Stimulated activated CD8-positive, alpha-beta memory T cell treated with anti-CD3 and anti-CD28 coated beads, Interleukin-15, amount 100 ng/mL, for 24 hours (primary cell): ENCODE results near the gene GALR1.
"Not testable (repeated sequence)": the region's sequence is repeated elsewhere in the genome, so short reads cannot be mapped to it uniquely, and the experiment has no call there.

Experiments
- DNase-seq: peaks from one replicate; pipeline ENCODE4 v3.0.0-alpha.2; 2020; ENCODE audit warnings: low read depth

Gene GALR1, protein sequence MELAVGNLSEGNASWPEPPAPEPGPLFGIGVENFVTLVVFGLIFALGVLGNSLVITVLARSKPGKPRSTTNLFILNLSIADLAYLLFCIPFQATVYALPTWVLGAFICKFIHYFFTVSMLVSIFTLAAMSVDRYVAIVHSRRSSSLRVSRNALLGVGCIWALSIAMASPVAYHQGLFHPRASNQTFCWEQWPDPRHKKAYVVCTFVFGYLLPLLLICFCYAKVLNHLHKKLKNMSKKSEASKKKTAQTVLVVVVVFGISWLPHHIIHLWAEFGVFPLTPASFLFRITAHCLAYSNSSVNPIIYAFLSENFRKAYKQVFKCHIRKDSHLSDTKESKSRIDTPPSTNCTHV

DNA sequence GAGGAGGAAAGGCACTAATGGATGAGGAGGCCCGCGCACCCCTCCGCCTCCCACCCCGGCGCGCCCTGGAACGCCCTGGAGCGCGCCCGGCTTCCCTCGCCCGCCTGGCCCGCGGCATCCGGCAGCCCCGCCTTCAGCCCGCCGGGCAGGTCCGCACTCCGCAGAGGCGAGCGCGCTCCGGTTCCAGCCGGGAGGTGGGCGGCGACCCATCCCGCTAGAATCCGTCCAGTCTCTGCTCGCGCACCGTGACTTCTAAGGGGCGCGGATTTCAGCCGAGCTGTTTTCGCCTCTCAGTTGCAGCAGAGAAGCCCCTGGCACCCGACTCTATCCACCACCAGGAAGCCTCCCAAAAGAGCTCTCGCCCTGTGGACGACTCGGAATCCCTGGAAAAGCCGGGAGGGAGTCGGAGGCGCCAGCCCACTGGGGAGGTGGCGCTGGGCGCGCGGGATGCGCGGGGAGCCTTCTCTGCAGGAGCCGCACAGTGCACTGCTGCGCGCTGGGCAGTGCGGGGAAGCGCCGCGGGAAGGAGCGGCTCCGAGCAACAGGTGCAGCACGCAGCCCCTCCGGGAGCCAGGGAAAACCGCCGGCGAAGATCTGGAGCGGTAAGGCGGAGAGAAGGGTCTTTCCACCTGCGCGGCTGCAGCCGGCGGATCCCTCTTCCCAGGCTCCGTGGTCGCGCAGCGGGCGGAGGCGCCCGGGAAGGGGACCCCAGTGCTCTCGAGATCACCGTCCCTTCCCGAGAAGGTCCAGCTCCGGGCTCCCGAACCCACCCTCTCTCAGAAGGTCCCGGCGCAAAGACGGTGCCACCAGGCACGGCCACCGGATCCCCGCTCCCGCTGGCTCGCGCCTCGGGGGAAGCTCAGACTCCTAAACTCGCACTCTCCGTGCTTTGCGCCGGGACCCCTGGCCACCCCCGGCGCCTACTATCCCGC is at the start of gene GALR1:
GALR1 (plus strand) TSS at position 280 of the 932 bp plus-strand sequence. CDS start 701 bp downstream, outside the sequence.
- no peak for DNase-seq

DNA sequence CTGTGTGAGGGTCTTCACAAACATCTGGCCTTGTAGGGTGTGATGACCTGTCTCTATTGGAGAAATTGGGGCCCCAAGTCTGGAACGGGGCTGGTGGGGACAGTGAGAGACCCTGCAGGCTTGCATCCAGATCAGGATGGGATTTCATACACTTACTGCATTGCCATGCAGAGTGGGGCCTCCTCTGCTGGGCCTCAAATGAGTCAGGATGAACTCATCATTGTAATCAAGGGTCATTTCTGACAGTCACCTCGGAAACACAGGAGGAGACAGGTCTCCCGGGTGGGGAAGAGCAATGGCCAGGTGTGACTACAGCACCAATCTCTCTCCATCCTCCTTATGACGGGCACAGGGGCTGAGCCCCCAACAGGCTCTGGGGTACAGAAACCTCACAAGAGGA is 48.1 kb upstream of the GALR1 start:
- DNase-seq: no peak

DNA sequence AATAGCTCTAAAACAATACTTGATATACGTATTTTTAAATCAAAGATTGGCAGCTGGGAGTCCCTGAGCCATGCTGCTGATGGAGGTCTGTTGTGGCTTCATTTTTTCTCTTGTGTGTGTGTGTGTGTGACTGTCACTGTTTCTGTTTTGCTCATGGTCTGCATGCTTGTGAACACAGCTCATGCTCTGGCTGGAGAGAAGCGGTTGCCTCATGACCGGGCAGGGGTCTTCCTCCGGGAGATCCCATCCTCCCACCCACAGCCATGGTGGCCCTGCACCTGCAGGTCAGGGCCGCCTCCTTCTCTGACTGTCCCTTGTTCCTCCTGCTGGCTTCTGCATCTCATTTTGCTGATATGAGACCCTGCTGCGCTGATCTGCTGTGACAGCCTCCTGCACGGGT is 47.3 kb upstream of the GALR1 start:
- DNase-seq: no peak

DNA sequence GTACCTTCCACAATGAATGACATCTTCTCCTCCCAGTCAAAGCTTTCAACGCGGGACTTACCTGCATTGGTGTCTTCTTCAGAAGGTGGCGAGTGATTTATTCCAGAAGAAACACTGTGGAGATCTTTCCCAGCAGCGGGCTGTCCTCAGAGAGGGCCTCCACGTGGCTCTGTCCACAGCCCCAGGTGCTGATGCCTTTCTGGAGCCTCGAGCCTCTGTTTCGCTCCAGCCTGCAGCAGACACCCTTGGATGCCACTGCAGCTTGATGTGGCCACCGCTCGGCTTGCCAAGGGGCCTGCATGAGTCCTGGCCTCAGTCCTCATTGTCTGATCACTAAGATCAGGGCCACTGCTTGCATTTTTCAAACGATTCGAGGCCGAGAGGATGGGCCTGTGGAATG is 46.6 kb upstream of the GALR1 start:
- DNase-seq: no peak

DNA sequence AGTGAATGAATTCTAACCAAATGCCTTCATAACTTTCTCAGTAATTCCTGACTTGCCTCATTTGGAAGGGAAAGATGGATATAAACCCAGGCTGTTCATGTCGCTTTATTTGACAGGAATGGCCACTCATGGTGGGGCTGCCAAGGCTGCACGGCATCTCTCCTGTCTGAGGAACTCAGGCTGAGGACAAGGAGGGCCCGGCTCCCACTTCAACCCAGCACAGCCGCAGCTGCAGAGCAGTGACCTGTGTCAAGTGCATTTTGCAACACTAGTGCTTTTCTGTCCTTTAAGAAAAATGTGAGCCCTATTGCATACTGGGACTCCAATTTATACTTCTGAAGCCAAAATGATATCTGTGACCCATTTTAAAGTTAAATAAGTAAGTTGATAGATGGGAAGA is 45.8 kb upstream of the GALR1 start:
- DNase-seq: no peak

DNA sequence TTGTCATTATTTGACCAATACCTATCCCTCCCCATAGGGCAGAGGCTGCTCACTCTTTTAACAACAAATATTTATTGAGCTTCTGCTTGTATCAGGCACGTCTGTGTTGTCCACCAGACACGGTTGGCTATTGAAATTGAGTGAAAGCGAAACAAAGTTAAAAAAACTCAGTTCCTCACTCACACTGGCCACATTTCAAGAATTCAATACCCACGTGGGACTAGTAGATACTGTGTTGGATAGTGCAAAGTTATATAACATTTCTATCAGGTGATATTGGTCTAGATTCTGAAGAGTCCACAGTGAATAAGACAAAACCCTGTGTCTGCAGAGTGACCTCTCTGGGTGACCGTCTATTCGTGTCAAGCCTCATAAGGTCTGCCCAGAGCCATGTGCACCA is 43.9 kb upstream of the GALR1 start:
- no peak for DNase-seq

DNA sequence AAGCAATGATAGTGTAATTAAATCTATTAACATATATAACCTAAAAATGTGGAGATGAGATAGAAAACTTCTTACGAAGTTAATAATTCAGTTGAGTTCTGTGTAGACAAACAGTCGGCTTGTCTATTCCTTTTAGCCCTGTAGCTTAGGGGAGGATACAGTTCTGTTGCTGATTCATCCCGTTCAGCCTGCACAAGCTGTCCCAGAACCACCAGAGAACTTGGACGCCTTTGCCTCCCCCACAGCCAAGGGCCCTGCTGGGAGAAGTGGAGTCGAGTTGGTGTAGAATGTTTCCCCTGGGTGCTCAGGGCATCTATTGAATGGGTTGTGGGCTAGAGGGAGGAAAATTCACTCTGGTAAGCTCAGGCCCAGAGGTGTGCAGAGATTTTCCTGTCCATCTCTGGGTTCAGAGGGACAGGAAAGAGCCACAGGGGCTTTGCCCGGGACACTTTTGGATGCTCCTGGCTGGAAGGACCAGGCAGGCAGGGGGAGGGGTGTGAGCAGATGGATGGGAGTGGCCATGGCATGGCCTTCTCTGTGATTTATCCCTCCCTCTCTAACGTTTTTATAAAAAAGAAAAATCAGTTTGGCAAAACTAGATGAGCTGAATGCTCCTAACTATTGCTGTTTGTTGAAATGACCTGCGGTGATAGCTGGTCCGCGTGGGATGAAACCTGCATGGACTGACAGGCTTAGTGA is 42.8 kb upstream of the GALR1 start:
- no peak for DNase-seq

DNA sequence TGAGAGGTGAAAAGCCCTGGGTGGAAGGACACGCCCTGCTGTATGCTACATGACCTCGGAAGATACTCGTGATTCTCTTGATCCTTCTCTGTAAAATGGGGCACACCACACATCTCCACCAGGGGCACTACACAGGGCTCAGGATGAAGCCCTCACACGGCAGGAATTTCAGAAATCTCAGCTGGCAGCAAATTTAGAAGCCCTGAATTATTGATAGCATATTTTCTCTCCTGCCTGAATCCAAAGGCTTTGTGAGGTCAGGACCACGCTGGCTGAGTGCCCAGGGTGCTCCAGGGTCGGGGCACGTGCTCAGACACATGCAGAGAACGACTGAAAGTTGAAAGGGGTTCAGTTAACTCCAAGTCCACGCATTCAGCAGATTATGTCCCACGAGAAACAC is 42.1 kb upstream of the GALR1 start:
- DNase-seq: no peak

DNA sequence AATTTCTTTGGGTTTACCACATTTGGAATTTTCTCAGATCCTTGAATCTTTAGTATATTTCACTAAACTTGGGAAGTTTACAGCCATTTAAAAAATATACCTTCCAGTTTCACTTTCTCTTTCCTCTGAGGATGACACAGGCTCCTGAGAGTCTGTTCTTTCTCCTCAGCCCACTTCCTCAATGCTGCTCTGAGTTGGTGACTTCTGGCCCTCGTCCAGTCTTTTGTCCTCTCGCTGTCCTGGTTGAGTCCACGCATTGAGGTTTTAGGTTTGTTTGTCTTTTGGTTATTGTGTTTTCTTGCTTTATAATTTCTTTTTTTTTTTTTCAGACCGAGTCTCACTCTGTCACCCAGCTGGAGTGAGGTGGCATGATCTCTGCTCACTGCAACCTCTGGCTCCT is 40.7 kb upstream of the GALR1 start:
- DNase-seq: no peak

DNA sequence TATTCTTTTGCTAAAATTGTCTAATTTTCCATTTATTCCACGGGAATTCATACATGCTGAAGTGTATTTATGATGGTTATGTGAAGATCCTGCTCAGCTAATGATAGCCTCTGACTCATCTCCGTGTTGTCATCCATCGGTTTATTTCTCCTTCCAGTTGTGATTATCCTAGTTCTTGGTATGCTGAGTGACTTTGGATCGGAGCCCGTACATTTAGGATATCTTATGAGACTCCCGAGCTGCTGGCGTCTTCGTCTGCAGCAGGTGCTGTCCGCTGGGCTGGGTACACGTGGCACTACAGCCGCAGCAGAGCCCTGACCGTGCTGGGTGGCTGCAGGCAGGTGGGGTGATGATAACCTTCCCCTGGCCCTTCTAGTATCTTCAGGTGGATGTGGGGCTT is 40.1 kb upstream of the GALR1 start:
- DNase-seq: no peak

DNA sequence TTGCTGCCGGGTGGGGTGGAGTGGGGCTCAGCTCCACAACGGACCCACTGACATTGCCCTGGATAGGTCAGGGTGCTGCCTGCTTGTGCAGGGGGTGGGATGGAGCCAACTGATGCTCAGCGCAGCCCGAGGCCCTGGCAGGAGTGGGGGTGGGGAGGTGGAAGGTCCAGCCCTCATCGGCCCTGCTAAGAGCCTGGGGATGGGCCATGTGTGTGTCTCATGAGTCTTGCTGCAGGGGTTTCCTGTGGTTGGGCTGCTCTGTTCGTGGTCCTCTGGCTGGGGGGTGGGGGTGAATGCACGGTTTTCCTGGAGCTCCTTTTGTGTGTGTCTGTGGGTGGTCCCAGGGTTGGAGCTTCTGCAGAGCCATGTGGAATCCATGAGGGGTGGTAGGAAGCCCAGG is 39.4 kb upstream of the GALR1 start:
- no peak for DNase-seq

DNA sequence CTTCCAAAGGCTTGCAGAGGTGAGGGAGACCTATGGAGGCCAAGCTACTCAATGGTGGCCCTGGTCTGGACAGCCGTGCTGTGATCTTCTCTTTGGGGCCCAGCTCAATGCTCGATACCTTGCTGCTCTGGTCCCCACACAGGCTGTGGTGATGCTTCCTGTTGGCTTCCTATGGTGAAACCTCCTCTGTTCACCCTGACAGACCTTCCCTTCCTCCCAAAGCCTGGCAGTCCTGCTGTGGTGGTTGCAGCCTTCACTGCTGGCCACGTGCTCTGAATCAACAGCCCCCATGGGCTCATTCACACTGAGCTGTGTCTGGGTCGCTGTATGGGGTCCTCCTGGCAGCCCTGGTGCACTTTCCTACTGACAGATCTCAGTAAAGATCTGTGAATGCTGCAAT is 31.0 kb upstream of the GALR1 start:
- DNase-seq: no peak

DNA sequence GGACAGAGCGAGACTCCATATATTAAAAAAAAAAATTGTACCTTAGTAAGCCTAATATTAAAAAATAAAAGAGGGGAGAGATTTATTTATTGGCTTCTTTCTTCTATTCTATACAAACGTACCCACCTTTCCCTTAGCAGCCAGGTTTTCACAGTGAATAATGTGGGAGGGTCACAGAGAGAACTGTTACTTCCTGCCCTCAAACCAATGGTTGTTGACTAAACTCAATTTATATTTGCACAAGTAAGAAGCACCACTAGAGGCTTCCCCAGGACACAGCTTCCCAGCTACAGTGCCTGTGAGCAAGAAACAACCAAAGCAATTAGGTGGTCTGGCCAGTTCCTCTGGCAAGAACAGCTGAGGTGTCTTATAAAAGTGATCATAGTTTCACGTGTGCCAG is 28.9 kb upstream of the GALR1 start:
- no peak for DNase-seq

DNA sequence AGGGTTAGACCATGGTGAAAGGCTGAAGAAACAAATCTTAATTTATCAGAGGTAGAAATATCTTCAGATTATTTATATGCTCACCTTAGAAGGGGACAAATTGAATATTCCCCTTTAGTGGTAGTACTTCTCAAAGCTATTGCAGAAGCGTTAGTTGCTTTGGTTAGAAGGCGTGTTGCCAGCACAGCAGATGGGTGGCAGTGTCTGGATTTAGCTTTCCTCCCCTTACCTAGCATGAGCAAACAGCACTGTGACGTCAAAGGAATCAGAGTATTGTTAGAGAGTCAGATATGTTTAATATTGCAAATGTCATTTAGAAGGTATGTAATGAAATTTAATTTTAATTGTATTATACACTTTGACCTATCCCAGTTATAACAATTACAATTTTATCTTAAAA is 27.2 kb upstream of the GALR1 start:
- DNase-seq: no peak

DNA sequence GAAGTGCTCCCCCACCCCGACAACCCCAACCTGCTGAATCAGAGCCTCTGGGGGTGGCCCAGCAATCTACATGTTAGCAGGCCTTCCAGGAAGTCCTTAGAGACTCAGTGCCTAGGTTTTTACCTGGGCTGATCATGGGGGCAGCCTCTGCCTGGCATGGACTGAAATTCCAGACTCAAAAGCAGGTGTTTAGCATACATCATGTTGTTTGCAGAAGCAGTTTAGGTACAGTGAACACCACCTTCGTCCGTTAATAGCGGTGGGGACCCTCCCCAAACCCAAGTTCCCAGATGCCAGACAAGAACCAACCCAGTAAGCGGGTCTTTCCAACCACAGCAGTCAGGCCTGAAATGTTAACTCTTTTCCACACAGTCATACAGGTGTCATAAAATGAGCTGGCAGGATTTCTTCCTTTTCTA is 26.4 kb upstream of the GALR1 start:
- no peak for DNase-seq

DNA sequence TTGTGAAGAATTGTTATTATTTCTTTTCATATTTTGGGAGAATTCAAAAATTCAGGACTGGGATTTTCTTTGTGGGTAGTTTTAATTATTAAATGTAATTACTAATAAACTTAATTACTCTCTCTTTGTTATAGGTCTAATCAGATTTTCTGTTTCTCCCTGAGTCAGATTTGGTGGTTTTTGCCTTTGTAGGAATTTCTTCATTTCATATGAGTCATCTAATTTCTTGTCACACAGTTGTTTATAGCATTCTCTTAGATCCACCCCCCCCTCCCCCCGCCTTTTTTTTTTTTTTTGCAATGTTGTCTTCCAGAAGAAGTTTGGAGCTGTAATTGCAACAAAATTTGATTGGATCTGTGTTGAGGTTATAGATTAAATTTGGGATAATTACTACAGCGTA is 26.0 kb upstream of the GALR1 start:
- no peak for DNase-seq

DNA sequence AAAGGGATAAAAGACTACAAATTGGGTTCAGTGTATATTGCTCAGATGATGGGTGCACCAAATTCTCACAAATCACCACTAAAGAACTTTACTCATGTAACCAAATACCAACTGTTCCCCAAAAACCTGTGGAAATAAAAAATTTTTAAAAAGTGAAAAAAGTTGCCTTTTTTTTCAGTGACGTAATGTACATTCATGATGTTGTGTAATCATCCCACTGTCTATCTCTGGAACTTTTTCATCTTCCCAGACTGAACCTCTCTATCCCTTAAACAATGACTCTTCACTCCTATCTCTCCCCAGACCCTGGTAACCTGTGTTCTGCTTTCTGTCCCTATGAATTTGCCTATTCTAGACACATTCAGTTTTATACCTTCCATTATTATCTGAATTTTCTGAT is 19.0 kb upstream of the GALR1 start:
- DNase-seq: no peak

DNA sequence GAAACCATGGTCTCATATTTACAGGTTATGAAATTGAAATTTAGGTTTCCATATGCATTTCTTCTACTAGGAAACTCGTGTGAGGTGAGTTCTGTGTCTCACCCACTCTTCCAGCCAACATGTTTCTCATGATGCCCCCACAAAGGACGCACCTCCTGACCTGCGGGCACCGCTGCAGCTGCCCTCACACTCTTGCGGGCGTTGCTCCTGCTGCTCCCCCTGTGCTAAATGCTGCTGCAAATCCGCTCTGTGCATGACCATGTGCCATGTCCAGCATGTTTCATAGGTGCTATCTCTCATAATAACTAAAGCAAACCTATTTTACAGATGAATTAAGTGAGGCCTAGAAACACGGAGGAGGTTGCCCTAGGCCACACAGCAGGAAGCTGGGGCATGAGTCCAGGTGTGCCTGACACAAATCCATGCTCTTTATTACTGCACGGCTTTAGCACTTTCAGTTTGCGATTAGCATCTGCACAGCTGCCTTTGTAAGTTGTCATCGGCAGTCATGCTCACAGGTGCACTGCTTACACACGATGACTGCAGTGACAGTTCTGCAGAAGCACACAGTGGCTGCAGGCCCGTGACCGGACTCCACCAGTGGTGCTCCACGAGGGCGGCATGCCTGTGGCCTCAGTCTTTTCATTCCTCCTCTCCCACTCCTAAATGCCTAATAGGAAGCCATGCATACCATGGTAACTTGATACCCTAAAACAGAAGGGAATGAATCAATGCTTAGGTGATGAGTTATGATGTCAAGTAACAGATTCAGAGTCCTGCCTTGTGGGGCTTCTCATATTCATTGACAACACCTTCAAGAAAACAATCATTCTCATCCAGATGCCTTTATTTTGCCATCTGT is 14.9 kb upstream of the GALR1 start:
- DNase-seq: no peak

DNA sequence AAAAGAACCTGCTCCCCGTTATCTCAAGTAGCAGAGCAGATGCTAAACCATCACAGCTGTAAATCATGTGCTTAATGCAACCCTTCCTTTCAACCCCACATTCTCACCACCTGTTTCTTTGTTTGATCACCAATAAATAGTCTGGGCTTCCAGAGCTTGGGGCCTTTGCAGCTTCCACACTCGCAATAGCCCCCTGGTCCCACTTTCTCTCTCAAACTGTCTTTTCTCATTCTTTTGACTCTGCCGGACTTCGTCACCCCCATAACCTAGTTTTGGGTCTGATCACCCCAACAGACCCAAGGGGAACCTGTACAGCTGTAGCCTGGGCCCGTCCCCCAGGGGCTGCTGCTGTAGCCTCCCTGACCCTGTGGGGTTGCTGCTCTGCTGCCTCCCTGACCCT is 10.4 kb upstream of the GALR1 start:
- not testable (repeated sequence) for DNase-seq

DNA sequence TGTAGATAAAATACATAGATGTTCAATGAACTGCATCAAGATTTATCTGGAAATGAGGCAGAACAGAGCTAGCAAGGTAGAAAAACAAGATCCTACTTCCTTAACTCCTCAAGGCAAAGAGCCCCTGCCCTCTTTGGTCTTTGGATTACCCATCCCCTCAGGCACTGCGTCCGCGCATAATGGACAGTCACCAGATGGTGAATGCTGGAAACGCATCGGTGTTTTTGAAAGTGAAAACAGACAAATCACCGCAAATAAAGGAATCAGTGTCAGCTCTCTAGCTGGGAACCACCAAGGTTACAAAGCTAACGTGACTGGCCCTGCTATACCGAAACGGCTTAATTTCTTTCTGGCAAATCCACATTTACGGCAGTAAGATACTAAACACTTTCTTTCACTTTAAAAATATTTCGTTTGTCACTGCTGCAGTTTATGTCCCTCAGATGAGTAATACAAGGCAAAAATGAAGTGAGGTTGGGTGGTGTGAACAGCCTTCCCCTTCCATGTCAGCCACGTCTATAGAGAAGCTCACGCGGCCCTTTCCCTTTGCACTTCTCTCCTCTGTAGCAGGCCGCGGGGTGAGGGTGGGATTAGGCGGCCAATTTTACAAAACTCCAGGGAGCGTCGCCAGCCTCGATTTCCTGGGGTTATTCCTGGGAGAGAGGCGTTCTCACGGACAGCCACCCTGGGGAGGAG is 627 bp upstream of the GALR1 start:
- DNase-seq: no peak

DNA sequence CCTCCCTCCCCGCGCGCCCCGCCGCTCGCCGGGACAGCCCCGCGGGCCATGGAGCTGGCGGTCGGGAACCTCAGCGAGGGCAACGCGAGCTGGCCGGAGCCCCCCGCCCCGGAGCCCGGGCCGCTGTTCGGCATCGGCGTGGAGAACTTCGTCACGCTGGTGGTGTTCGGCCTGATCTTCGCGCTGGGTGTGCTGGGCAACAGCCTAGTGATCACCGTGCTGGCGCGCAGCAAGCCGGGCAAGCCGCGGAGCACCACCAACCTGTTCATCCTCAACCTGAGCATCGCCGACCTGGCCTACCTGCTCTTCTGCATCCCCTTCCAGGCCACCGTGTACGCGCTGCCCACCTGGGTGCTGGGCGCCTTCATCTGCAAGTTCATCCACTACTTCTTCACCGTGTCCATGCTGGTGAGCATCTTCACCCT is 865 bp downstream of the GALR1 start:
- DNase-seq: no peak
